HEK293T (cell line): ENCODE measurements around the gene JAM2.

Source experiments
- BHLHE40 ChIP-seq: fragments of 450-650 bp; IDR thresholded peaks from 2 replicates; pipeline ENCODE4 v1.6.1; 2016; ENCODE audit warnings: mild to moderate bottlenecking, moderate library complexity, borderline replicate concordance
- CTBP1 ChIP-seq: fragments of 450-650 bp; IDR thresholded peaks from 2 replicates; pipeline ENCODE4 v1.6.1; 2016; ENCODE audit warnings: borderline replicate concordance
- ELF4 ChIP-seq: fragments of 450-650 bp; IDR thresholded peaks from 2 replicates; pipeline ENCODE4 v1.6.1; 2017; ENCODE audit warnings: antibody characterized with exemption
- FOXK2 ChIP-seq: fragments of 450-650 bp; IDR thresholded peaks from 2 replicates; pipeline ENCODE4 v1.6.1; 2016; ENCODE audit warnings: mild to moderate bottlenecking
- SP1 ChIP-seq: fragments of 450-650 bp; IDR thresholded peaks from 2 replicates; pipeline ENCODE4 v1.6.1; 2017
- SUZ12 ChIP-seq: fragments of 450-650 bp; IDR thresholded peaks from 2 replicates; pipeline ENCODE4 v1.6.1; 2016; ENCODE audit warnings: mild to moderate bottlenecking
- ZNF384 ChIP-seq: fragments of 450-650 bp; IDR thresholded peaks from 2 replicates; pipeline ENCODE4 v1.6.1; 2016
- TF ChIP-seq, protein P1 (sequence below): fragments of 450-650 bp; IDR thresholded peaks from 2 replicates; pipeline ENCODE4 v1.6.1; 2016

DNA sequence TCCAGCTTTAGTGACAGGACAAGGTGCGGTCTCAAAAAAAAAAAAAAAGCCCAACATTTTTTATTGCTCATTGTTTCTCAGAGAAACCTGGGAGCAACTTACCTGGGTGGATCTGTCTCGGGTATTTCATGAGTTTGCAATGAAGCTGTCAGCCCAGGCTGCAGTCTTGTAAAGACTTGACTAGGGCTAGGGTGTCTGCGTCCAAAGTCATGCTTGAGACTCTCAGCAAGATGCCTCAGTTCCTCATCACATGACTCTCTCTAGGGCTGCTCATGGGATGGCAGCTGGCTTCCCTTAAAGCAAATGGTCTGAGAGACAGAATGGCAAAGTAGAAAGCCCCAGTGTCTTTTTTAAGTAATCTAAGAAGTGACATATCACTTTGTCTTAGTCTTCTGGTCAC is 103.8 kb downstream of the JAM2 start:
- TF ChIP-seq SUZ12 (no peak), ELF4 (no peak), FOXK2 (no peak), BHLHE40 (no peak), SP1 (no peak), CTBP1 (no peak), ZNF384 (no peak)
- TF ChIP-seq, protein P1, sequence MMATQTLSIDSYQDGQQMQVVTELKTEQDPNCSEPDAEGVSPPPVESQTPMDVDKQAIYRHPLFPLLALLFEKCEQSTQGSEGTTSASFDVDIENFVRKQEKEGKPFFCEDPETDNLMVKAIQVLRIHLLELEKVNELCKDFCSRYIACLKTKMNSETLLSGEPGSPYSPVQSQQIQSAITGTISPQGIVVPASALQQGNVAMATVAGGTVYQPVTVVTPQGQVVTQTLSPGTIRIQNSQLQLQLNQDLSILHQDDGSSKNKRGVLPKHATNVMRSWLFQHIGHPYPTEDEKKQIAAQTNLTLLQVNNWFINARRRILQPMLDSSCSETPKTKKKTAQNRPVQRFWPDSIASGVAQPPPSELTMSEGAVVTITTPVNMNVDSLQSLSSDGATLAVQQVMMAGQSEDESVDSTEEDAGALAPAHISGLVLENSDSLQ = no peak
